Measurements from ENCODE around the gene CASR.

The CASR gene

GRCh38 chr3:122331886-122332285 lies 148.4 kb downstream of the CASR start:
- no peak overlapping the region for H3K27ac ChIP-seq (replicated peaks; ENCODE audit: low read length)
- no peaks in the 10 kb centered on the region for H3K79me1 ChIP-seq (ENCODE audit: low read depth, low read length)
- H2BK12ac ChIP-seq (ENCODE audit: low read length) = no peak overlapping the region
- DNase-seq (ENCODE audit: low spot score) = no peak
- no peak overlapping the region for H2BK15ac ChIP-seq (ENCODE audit: low read length)
- no peak overlapping the region for H3K14ac ChIP-seq (ENCODE audit: low read length)
- no peak overlapping the region for H3K4ac ChIP-seq (ENCODE audit: low read length)
- H4K91ac ChIP-seq (ENCODE audit: low read depth, low read length, poor library complexity) = no peak overlapping the region
- no peak overlapping the region for H2BK120ac ChIP-seq (ENCODE audit: low read depth, low read length)
- WGBS, 2 donors (ENCODE audit: extremely low coverage in 2 of 2, insufficient read length in 2 of 2, insufficient replicate concordance in 1 of 2) = no CpG with 5 or more reads among the region's 4 CpGs
- H3K4me1 ChIP-seq (ENCODE audit: control insufficient read depth in 2 of 2, insufficient read depth in 1 of 2, low read depth in 1 of 2, low read length in 2 of 2) = no peaks in the 10 kb centered on the region
- H3K9ac ChIP-seq (ENCODE audit: low read depth, low read length, poor library complexity) = no peak overlapping the region
- H3K23ac ChIP-seq (ENCODE audit: low read depth, low read length, poor library complexity) = no peak overlapping the region
- H2AK5ac ChIP-seq (ENCODE audit: low read depth, low read length) = no peak overlapping the region
- H3K9me3 ChIP-seq (replicated peaks in 1 of 2; ENCODE audit: control insufficient read depth in 2 of 2, insufficient read depth in 1 of 2, low read depth in 1 of 2, low read length in 2 of 2) = no peaks in the 10 kb centered on the region
- no peak overlapping the region for H2AFZ ChIP-seq (ENCODE audit: low read length)
- no peak overlapping the region for H4K8ac ChIP-seq (ENCODE audit: low read depth, low read length)
- H3K18ac ChIP-seq (ENCODE audit: low read length) = no peak overlapping the region
- peaks cover 0 to 13% (median 0%) of the 10 kb centered on the region in 3 experiments for H3K27me3 ChIP-seq (ENCODE audit: control insufficient read depth in 3 of 3, insufficient read depth in 3 of 3, low read depth in 1 of 3, low read length in 3 of 3)
- no peak overlapping the region for H2BK5ac ChIP-seq (ENCODE audit: low read length)
- H3K36me3 ChIP-seq (replicated peaks in 1 of 2; ENCODE audit: control insufficient read depth in 2 of 2, insufficient read depth in 2 of 2, low read length in 2 of 2) = no peaks in the 10 kb centered on the region
- H3K4me3 ChIP-seq (ENCODE audit: low read length in 2 of 2) = no peak overlapping the region
- no peak overlapping the region for H3K4me2 ChIP-seq (ENCODE audit: insufficient read depth, low read length, poor library complexity, severe bottlenecking)

- no peak overlapping the region for H3K4me3 ChIP-seq (ENCODE audit: low read length in 2 of 2)
- H3K4me2 ChIP-seq (ENCODE audit: insufficient read depth, low read length, poor library complexity, severe bottlenecking) = no peak overlapping the region
- H4K91ac ChIP-seq (ENCODE audit: low read depth, low read length, poor library complexity) = no peak overlapping the region
- no peaks in the 10 kb centered on the region for H3K9me3 ChIP-seq (replicated peaks in 1 of 2; ENCODE audit: control insufficient read depth in 2 of 2, insufficient read depth in 1 of 2, low read depth in 1 of 2, low read length in 2 of 2)
- no peaks in the 10 kb centered on the region for H3K4me1 ChIP-seq (ENCODE audit: control insufficient read depth in 2 of 2, insufficient read depth in 1 of 2, low read depth in 1 of 2, low read length in 2 of 2)
- no peak overlapping the region for H3K18ac ChIP-seq (ENCODE audit: low read length)
- no peak overlapping the region for H3K4ac ChIP-seq (ENCODE audit: low read length)
- H2BK15ac ChIP-seq (ENCODE audit: low read length) = no peak overlapping the region
- DNase-seq (ENCODE audit: low spot score) = no peak
- no peak overlapping the region for H3K23ac ChIP-seq (ENCODE audit: low read depth, low read length, poor library complexity)
- H3K36me3 ChIP-seq (replicated peaks in 1 of 2; ENCODE audit: control insufficient read depth in 2 of 2, insufficient read depth in 2 of 2, low read length in 2 of 2) = no peaks in the 10 kb centered on the region
- no peak overlapping the region for H4K8ac ChIP-seq (ENCODE audit: low read depth, low read length)
- no peak overlapping the region for H2BK12ac ChIP-seq (ENCODE audit: low read length)
- H3K14ac ChIP-seq (ENCODE audit: low read length) = no peak overlapping the region
- H3K79me1 ChIP-seq (ENCODE audit: low read depth, low read length) = no peaks in the 10 kb centered on the region
- H2AK5ac ChIP-seq (ENCODE audit: low read depth, low read length) = no peak overlapping the region
- H3K27me3 ChIP-seq (ENCODE audit: control insufficient read depth in 3 of 3, insufficient read depth in 3 of 3, low read depth in 1 of 3, low read length in 3 of 3) = peaks cover 0 to 14% (median 0%) of the 10 kb centered on the region in 3 experiments
- H2AFZ ChIP-seq (ENCODE audit: low read length) = no peak overlapping the region
- H2BK5ac ChIP-seq (ENCODE audit: low read length) = no peak overlapping the region
- no peak overlapping the region for H3K9ac ChIP-seq (ENCODE audit: low read depth, low read length, poor library complexity)
- WGBS, 2 donors (ENCODE audit: extremely low coverage in 2 of 2, insufficient read length in 2 of 2, insufficient replicate concordance in 1 of 2) = no CpG with 5 or more reads among the region's 8 CpGs
- no peak overlapping the region for H2BK120ac ChIP-seq (ENCODE audit: low read depth, low read length)
- no peak overlapping the region for H3K27ac ChIP-seq (replicated peaks; ENCODE audit: low read length)
Measured at GRCh38 chr3:122332551-122332950, 149.1 kb downstream of the CASR start.

Data from neuronal stem cell (in vitro differentiated cells).